HG02852 (cell line): ENCODE results near the gene P3H4.

ENCODE experiments used
- ATAC-seq: cut with Tn5 transposase; IDR thresholded peaks from one replicate; pipeline ENCODE4 v1.9.1; 2021; ENCODE audit warnings: mild to moderate bottlenecking, moderate library complexity; ENCODE audit not compliant: unreplicated experiment

The P3H4 gene

GRCh38 chr17:41822216-41823140 lies 10.7 kb upstream of the P3H4 start:
- ATAC-seq = no peak

GRCh38 chr17:41821776-41822175 lies 10.0 kb upstream of the P3H4 start:
- no peak for ATAC-seq

- ATAC-seq = no peak
Measured at GRCh38 chr17:41818024-41818423, 6.3 kb upstream of the P3H4 start.

- ATAC-seq = no peak
Measured at GRCh38 chr17:41816637-41817320, 5.0 kb upstream of the P3H4 start.

- no peak for ATAC-seq
Measured at GRCh38 chr17:41814195-41814594, 2.4 kb upstream of the P3H4 start.

- ATAC-seq = no peak
Measured at GRCh38 chr17:41813699-41814124, 2.0 kb upstream of the P3H4 start.

- no peak for ATAC-seq
Measured at GRCh38 chr17:41813152-41813680, 1.5 kb upstream of the P3H4 start.

GRCh38 chr17:41812381-41813151 lies 817 bp upstream of the P3H4 start, which contains the start of gene FKBP10:
TSS of gene FKBP10 (plus strand) at chr17:41813004. CDS start at chr17:41813035, 31 bp downstream.
- no peak for ATAC-seq

GRCh38 chr17:41810659-41811548 lies 845 bp downstream of the P3H4 start:
- peak; percentile 22 for ATAC-seq

- no peak for ATAC-seq
Measured at GRCh38 chr17:41806685-41807445, 4.9 kb downstream of the P3H4 start.

GRCh38 chr17:41803049-41804020 lies 8.4 kb downstream of the P3H4 start:
- ATAC-seq = no peak

GRCh38 chr17:41801374-41802271 lies 10.1 kb downstream of the P3H4 start:
- no peak for ATAC-seq

GRCh38 chr17:41800601-41801373 lies 11.0 kb downstream of the P3H4 start:
- no peak for ATAC-seq

GRCh38 chr17:41799366-41799765 lies 12.4 kb downstream of the P3H4 start:
- ATAC-seq = no peak

GRCh38 chr17:41797377-41797776 lies 14.4 kb downstream of the P3H4 start:
- ATAC-seq = no peak
